Psoas muscle (tissue), 8 donors: ENCODE measurements around the gene DDIT3. TPM values are rescaled to one million over a fixed set of nuclear protein-coding genes. Genes with fewer than 3 reads are reported as not detected.

ENCODE experiments used
- ATAC-seq, 4 donors: fragments of 200-7000 bp; cut with Tn5 transposase; one replicate each; pipeline ENCODE4 v1.9.1; 2020; ENCODE audit warnings: moderate library complexity in 3 of 4, mild to moderate bottlenecking in 2 of 4
- DNase-seq, 2 donors: peaks; one replicate each; pipeline ENCODE4 v3.0.0-alpha.2; 2020
- H3K27ac ChIP-seq: fragments of 200-600 bp; one replicate; pipeline ENCODE4 v1.8.0; 2022
- H3K27me3 ChIP-seq, 3 donors: fragments of 200-600 bp in 1 of 3; one replicate each; pipeline versions ENCODE4 v1.6.1 to v1.8.0; 2013 to 2022; ENCODE audit warnings: low read length in 2 of 3, mild to moderate bottlenecking in 2 of 3, moderate library complexity in 1 of 3; ENCODE audit not compliant: insufficient read depth in 3 of 3
- H3K36me3 ChIP-seq, 2 donors: fragments of 200-600 bp in 1 of 2; one replicate each; pipeline versions ENCODE4 v1.6.1 to v1.8.0; 2013 to 2022; ENCODE audit warnings: low read depth in 1 of 2, mild to moderate bottlenecking in 1 of 2, moderate library complexity in 1 of 2; ENCODE audit not compliant: insufficient read depth in 1 of 2
- H3K4me1 ChIP-seq: fragments of 200-600 bp; one replicate; pipeline ENCODE4 v1.8.0; 2022
- H3K4me3 ChIP-seq: fragments of 200-600 bp; one replicate; pipeline ENCODE4 v1.8.0; 2022; ENCODE audit warnings: mild to moderate bottlenecking
- H3K9me3 ChIP-seq: fragments of 200-600 bp; one replicate; pipeline ENCODE4 v1.8.0; 2022
- CTCF ChIP-seq: fragments of 200-600 bp; IDR thresholded peaks from one replicate; pipeline ENCODE4 v1.8.0; 2022; ENCODE audit warnings: antibody characterized with exemption
- WGBS, 3 donors: extraction: QIAGEN DNeasy Blood & Tissue Kit; methylation state at CpG; one replicate each; pipeline versions ENCODE4 v1.1.6 to v1.1.7; 2013; 5-methylcytosine and 5-hydroxymethylcytosine counted together
- intact Hi-C, 2 donors: fragments of 100-400 bp; cut with DNase I; formaldehyde crosslinking; loops; one replicate each; pipeline versions ENCODE4 v1.11.0 to v1.14.2; 2022
- polyA plus RNA-seq, 3 donors: library from polyadenylated mRNA; stranded (reverse); fragments of 200-250 nt; gene quantifications; one replicate each; pipeline ENCODE4 v1.2.3, GENCODE V29; 2013
- total RNA-seq, 4 donors: library from RNA; stranded (reverse); fragmentation: NEBNext Ultra II Directional in 2 of 4; extraction: Animal tissue kit (Norgen Biotek cat#: 25700) in 2 of 4; gene quantifications; one replicate each; pipeline versions ENCODE4 v1.2.1 to v1.2.4, GENCODE V29; 2021 to 2023
- donor health status: healthy with polysubstance abuse.
- donor health status: DM: no; HTN: no; CAD: no; lungs with moderate emphysema.
- donor health status: Bipolar disorder and iron deficiency.
- donor health status: healthy.
- donor health status: DM: yes; HTN: yes; CAD: no.
- donor health status: DM: no; HTN: no; CAD: no.
- donor health status: DM: no; HTN: no; CAD: no.
- donor health status: DM: yes; HTN: yes; CAD: no.

DDIT3 gene
- total and polyA plus RNA-seq, 7 donors, result 11.1 to 224 (median 59.5) TPM

- no peaks in the 10 kb centered on the region for H3K27me3 ChIP-seq
- intact Hi-C loops, result loop anchor here in 1 of 2 donors (5.0 kb wide), 1 partner anchor 35 kb away; the partner anchor contains the start of genes DDIT3 and MBD6
Observed at GRCh38 chr12:57487597-57488401, 32.5 kb downstream of the DDIT3 start, which contains the start of gene MARS1. Gene MARS1 (plus strand): TSS chr12:57488068. CDS start chr12:57488091, 23 bp downstream.

GRCh38 chr12:57487055-57487596, 33.2 kb downstream of the DDIT3 start:
- H3K9me3 ChIP-seq, result no peaks in the 10 kb centered on the region
- peak in 1 of 4 donors; percentile 4 for ATAC-seq
- no peak for DNase-seq
- peak overlapping the region; percentile 76 for H3K27ac ChIP-seq
- TF ChIP-seq CTCF, result no peak
- peak overlapping the region; percentile 96 for H3K4me3 ChIP-seq
- H3K36me3 ChIP-seq, result peaks cover 12 to 32% of the 10 kb centered on the region in 2 donors
- peaks cover 0 to 3% (median 0%) of the 10 kb centered on the region in 3 donors for H3K27me3 ChIP-seq
- peaks cover 10% of the 10 kb centered on the region for H3K4me1 ChIP-seq
- WGBS, 3 donors, result 81 to 85% (median 82%) methylated on average over 27 of the region's 27 CpGs
- intact Hi-C loops, result loop anchor here in 1 of 2 donors (5.0 kb wide), 1 partner anchor 35 kb away; the partner anchor contains the start of genes DDIT3 and MBD6

More at GRCh38 chr12:57487597-57488401, 32.5 kb downstream of the DDIT3 start, which contains the start of gene MARS1:
- Histone ChIP-seq H3K36me3 (peaks cover 14 to 34% of the 10 kb centered on the region in 2 donors), H3K4me3 (peak within 1 kb of the TSS; percentile 96), H3K9me3 (no peaks in the 10 kb centered on the region), H3K4me1 (peaks cover 10% of the 10 kb centered on the region), H3K27ac (peak within 1 kb of the TSS; percentile 76)
- ATAC-seq (peak; percentile 97 to 99 (median 98)), DNase-seq (peak; percentile 94 to 97)
- no peak for TF ChIP-seq CTCF
- WGBS, 3 donors, result 1 to 2% (median 2%) methylated on average over 41 to 47 of the region's 47 CpGs

- no peak for ATAC-seq
- no peak for DNase-seq
- Histone ChIP-seq H3K4me3 (no peak overlapping the region), H3K36me3 (peaks cover 7 to 18% of the 10 kb centered on the region in 2 donors), H3K4me1 (peaks cover 10% of the 10 kb centered on the region), H3K27me3 (peaks cover 0 to 3% (median 0%) of the 10 kb centered on the region in 3 donors), H3K9me3 (no peaks in the 10 kb centered on the region), H3K27ac (no peak overlapping the region)
- intact Hi-C loops, result loop anchor here in 1 of 2 donors (5.0 kb wide), 1 partner anchor 37 kb away; the partner anchor contains the start of genes DDIT3 and MBD6
- TF ChIP-seq CTCF, result no peak
Observed at GRCh38 chr12:57485695-57486094, 34.6 kb downstream of the DDIT3 start.

- Histone ChIP-seq H3K4me1 (peaks cover under 1% of the 10 kb centered on the region), H3K36me3 (no peaks in the 10 kb centered on the region), H3K27ac (no peak overlapping the region), H3K9me3 (no peaks in the 10 kb centered on the region), H3K27me3 (peaks cover 0 to 3% (median 2%) of the 10 kb centered on the region in 3 donors), H3K4me3 (no peak overlapping the region)
- intact Hi-C loops, result no loop called here
- ATAC-seq, result no peak
- TF ChIP-seq CTCF, result no peak
- DNase-seq, result peak in 1 of 2 donors; percentile 19
- WGBS, 3 donors, result 42 to 51% (median 43%) methylated on average over 5 of the region's 5 CpGs
Observed at GRCh38 chr12:57483466-57483865, 36.8 kb downstream of the DDIT3 start.
